Keratinocyte (primary cell): ENCODE measurements around the gene AGPS.

Experiments used
- CTCF ChIP-seq, 3 experiments: IDR thresholded peaks in 1 of 3; conservative IDR thresholded peaks in 1 of 3; optimal IDR thresholded peaks in 1 of 3; 2 replicates in 2 of 3; 3 replicates in 1 of 3; pipeline versions ENCODE3 to v1.5.1; 2011; ENCODE audit warnings: low read length in 3 of 3, mild to moderate bottlenecking in 3 of 3, moderate library complexity in 2 of 3, control low read depth in 1 of 3, inconsistent platforms in 1 of 3; ENCODE audit not compliant: insufficient read depth in 2 of 3; ENCODE audit errors: extremely low read depth in 1 of 3
- EZH2 ChIP-seq: IDR thresholded peaks from one replicate; pipeline ENCODE4 v1.6.1; 2012; ENCODE audit warnings: inconsistent platforms, mild to moderate bottlenecking, low read length, moderate library complexity

- TF ChIP-seq CTCF (optimal IDR thresholded peaks at IDR 0.05 in 1 of 3, IDR thresholded peaks at IDR 0.05 in 1 of 3, conservative IDR thresholded peaks at IDR 0.05 in 1 of 3; ENCODE audit: extremely low read depth in 1 of 3, insufficient read depth in 2 of 3, low read length in 3 of 3) (no peak), EZH2 (no peak)
Measured at GRCh38 chr2:177466337-177467195, 74.0 kb downstream of the AGPS start.
